ENCODE results near the gene GATA3.

Gene GATA3

GRCh38 chr10:8124436-8124835 is 69.9 kb downstream of the GATA3 start:
- DNase-seq (ENCODE audit: low read depth in 1 of 2, low spot score in 1 of 2) = no peak
- Histone ChIP-seq H3K4me3 (replicated peaks; ENCODE audit: insufficient read depth, low read length) (no peak overlapping the region), H3K27me3 (ENCODE audit: insufficient read depth, poor library complexity, severe bottlenecking) (no peaks in the 10 kb centered on the region), H3K27ac (replicated peaks) (no peak overlapping the region)
- no peak for TF ChIP-seq CTCF (IDR thresholded peaks at IDR 0.05; ENCODE audit: insufficient read depth, low read length)
- no peak for TF ChIP-seq POLR2AphosphoS5 (IDR thresholded peaks at IDR 0.05; ENCODE audit: low read depth)
- no peak for TF ChIP-seq REST (IDR thresholded peaks at IDR 0.05; ENCODE audit: insufficient replicate concordance, low read depth)
- no peak for TF ChIP-seq SPI1 (IDR thresholded peaks at IDR 0.05; ENCODE audit: borderline replicate concordance, low read depth)
- TF ChIP-seq GABPA (IDR thresholded peaks at IDR 0.05; ENCODE audit: low read depth) = no peak

Measured in HL-60 (cell line).